Neural cell (in vitro differentiated cells): ENCODE data around the gene ADCY5. TPM values are rescaled to one million over a fixed set of nuclear protein-coding genes. Genes with fewer than 3 reads are reported as not detected.

Experiments
- H2AFZ ChIP-seq: fragments of 200-600, 300-800 bp; sonication (generic), shearing (Covaris generic); 2 replicates; pipeline ENCODE4 v1.6.0; 2014; ENCODE audit warnings: low read depth, mild to moderate bottlenecking, antibody characterized with exemption, low read length, moderate library complexity
- H3F3A ChIP-seq: fragments of 200-600 bp; shearing (Covaris generic); 2 replicates; pipeline ENCODE4 v1.6.1; 2016; ENCODE audit warnings: mild to moderate bottlenecking, moderate library complexity, mixed read lengths, antibody characterized with exemption, low read length; ENCODE audit not compliant: insufficient read depth, poor library complexity, severe bottlenecking
- H3K27ac ChIP-seq: fragments of 200-600, 300-800 bp; sonication (generic), shearing (Covaris generic); 2 replicates; pipeline ENCODE4 v1.5.1; 2014; ENCODE audit warnings: mild to moderate bottlenecking, low read length, moderate library complexity
- H3K27me3 ChIP-seq: fragments of 300-800, 200-600 bp; sonication (generic), shearing (Covaris generic); 2 replicates; pipeline ENCODE4 v1.6.0; 2014; ENCODE audit warnings: mild to moderate bottlenecking, low read depth, low read length, moderate library complexity; ENCODE audit not compliant: insufficient read depth
- H3K36me3 ChIP-seq: fragments of 300-800, 200-600 bp; sonication (generic), shearing (Covaris generic); 2 replicates; pipeline ENCODE4 v1.5.1; 2014; ENCODE audit warnings: mild to moderate bottlenecking, antibody characterized with exemption, low read length, moderate library complexity; ENCODE audit not compliant: insufficient read depth
- H3K4me2 ChIP-seq: fragments of 300-800, 200-600 bp; sonication (generic), shearing (Covaris generic); 2 replicates; pipeline ENCODE4 v1.6.0; 2014; ENCODE audit warnings: mild to moderate bottlenecking, low read length
- H3K4me3 ChIP-seq: fragments of 300-800, 200-600 bp; sonication (generic), shearing (Covaris generic); 2 replicates; pipeline ENCODE4 v1.5.1; 2014; ENCODE audit warnings: mild to moderate bottlenecking, low read length, moderate library complexity
- H3K79me2 ChIP-seq: fragments of 200-600 bp; shearing (Covaris generic); replicated peaks from 2 replicates; pipeline ENCODE4 v1.6.0; 2014; ENCODE audit warnings: mild to moderate bottlenecking, low read length, moderate library complexity; ENCODE audit not compliant: insufficient read depth
- H3K9ac ChIP-seq: fragments of 300-800, 200-600 bp; sonication (generic), shearing (Covaris generic); 2 replicates; pipeline ENCODE4 v1.6.1; 2016; ENCODE audit warnings: mild to moderate bottlenecking, low read length, mixed read lengths
- H3K9me2 ChIP-seq: fragments of 200-600 bp; shearing (Covaris generic); 2 replicates; pipeline ENCODE4 v1.6.1; 2016; ENCODE audit warnings: mild to moderate bottlenecking, low read length, mixed read lengths; ENCODE audit not compliant: insufficient read depth
- H3K9me3 ChIP-seq: fragments of 200-600, 300-800 bp; sonication (generic), shearing (Covaris generic); 2 replicates; pipeline ENCODE4 v1.6.1; 2016; ENCODE audit warnings: mild to moderate bottlenecking, mixed run types, low read length, moderate library complexity, mixed read lengths
- H4K20me1 ChIP-seq: fragments of 200-600 bp; shearing (Covaris generic); 2 replicates; pipeline ENCODE4 v1.6.1; 2016; ENCODE audit warnings: mild to moderate bottlenecking, mixed run types; ENCODE audit not compliant: insufficient read depth
- CTCF ChIP-seq: fragments of 450-650 bp; IDR thresholded peaks from 2 replicates; pipeline ENCODE4 v1.5.1; 2014; ENCODE audit warnings: antibody characterized with exemption, mild to moderate bottlenecking, moderate library complexity; ENCODE audit not compliant: poor library complexity, severe bottlenecking
- EP300 ChIP-seq: fragments of 450-650 bp; conservative IDR thresholded peaks from 2 replicates; pipeline ENCODE4 v1.6.1; 2014; ENCODE audit warnings: antibody characterized with exemption, mild to moderate bottlenecking, moderate library complexity; ENCODE audit not compliant: poor library complexity, severe bottlenecking
- EZH2 ChIP-seq: fragments of 200-600, 300-800 bp; shearing (Covaris generic), sonication (generic); IDR thresholded peaks from 2 replicates; pipeline ENCODE4 v1.6.1; 2014; ENCODE audit warnings: antibody characterized with exemption, low read length, borderline replicate concordance, mild to moderate bottlenecking; ENCODE audit not compliant: insufficient read depth, poor library complexity, severe bottlenecking
- MXI1 ChIP-seq: fragments of 450-650 bp; conservative IDR thresholded peaks from 2 replicates; pipeline ENCODE4 v1.6.1; 2014; ENCODE audit warnings: antibody characterized with exemption, mild to moderate bottlenecking; ENCODE audit not compliant: poor library complexity, severe bottlenecking
- POLR2AphosphoS5 ChIP-seq: IDR thresholded peaks from 2 replicates; pipeline ENCODE4 v1.6.1; 2012
- RAD21 ChIP-seq: fragments of 450-650 bp; conservative IDR thresholded peaks from 2 replicates; pipeline ENCODE4 v1.6.1; 2014; ENCODE audit warnings: antibody characterized with exemption, mild to moderate bottlenecking, moderate library complexity
- SMC3 ChIP-seq: fragments of 450-650 bp; conservative IDR thresholded peaks from 2 replicates; pipeline ENCODE4 v1.6.1; 2014; ENCODE audit warnings: antibody characterized with exemption, mild to moderate bottlenecking, moderate library complexity; ENCODE audit not compliant: poor library complexity
- TAF1 ChIP-seq: IDR thresholded peaks from 2 replicates; pipeline ENCODE4 v1.6.1; 2012; ENCODE audit warnings: low read depth
- polyA plus RNA-seq: library from polyadenylated mRNA; depleted of rRNA; stranded (reverse); fragments of >200 nt; gene quantifications from 2 replicates; pipeline ENCODE4 v1.2.3, GENCODE V29; 2014
- TF ChIP-seq, protein P1 (sequence below): IDR thresholded peaks from 2 replicates; pipeline ENCODE4 v1.6.1; 2012; ENCODE audit warnings: borderline replicate concordance

The ADCY5 gene
- polyA plus RNA-seq, 1 donor from 2014 or later = 7.7 TPM

DNA sequence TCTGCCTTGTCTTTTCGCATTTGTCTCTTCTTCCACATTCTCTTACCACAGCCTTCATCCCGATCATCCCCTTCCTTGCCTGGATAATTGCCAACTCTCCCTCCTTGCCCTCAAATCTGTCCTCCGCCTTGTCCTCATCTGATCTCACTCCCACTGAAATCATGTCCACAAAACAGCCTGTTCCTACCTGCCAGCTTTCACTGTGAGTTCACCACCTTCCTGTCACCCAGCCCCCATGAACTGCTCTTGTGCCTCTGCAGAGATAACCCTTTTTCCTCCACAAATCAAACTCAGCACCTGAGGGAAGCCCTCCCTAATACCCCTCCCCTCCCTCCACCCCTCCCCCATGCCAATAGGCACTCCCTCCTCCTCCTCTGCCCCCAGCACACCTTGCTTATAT is 4.8 kb upstream of the ADCY5 start:
- H3K36me3 ChIP-seq = no peaks in the 10 kb centered on the region
- H3K4me3 ChIP-seq = no peak overlapping the region
- no peaks in the 10 kb centered on the region for H3K9me3 ChIP-seq
- no peak overlapping the region for H3K27ac ChIP-seq
- no peak overlapping the region for H3K9ac ChIP-seq
- no peaks in the 10 kb centered on the region for H3K9me2 ChIP-seq
- no peaks in the 10 kb centered on the region for H4K20me1 ChIP-seq
- H3F3A ChIP-seq = no peaks in the 10 kb centered on the region
- no peak overlapping the region for H2AFZ ChIP-seq
- no peak for TF ChIP-seq EZH2
- no peak for TF ChIP-seq CTCF
- TF ChIP-seq, protein P1, sequence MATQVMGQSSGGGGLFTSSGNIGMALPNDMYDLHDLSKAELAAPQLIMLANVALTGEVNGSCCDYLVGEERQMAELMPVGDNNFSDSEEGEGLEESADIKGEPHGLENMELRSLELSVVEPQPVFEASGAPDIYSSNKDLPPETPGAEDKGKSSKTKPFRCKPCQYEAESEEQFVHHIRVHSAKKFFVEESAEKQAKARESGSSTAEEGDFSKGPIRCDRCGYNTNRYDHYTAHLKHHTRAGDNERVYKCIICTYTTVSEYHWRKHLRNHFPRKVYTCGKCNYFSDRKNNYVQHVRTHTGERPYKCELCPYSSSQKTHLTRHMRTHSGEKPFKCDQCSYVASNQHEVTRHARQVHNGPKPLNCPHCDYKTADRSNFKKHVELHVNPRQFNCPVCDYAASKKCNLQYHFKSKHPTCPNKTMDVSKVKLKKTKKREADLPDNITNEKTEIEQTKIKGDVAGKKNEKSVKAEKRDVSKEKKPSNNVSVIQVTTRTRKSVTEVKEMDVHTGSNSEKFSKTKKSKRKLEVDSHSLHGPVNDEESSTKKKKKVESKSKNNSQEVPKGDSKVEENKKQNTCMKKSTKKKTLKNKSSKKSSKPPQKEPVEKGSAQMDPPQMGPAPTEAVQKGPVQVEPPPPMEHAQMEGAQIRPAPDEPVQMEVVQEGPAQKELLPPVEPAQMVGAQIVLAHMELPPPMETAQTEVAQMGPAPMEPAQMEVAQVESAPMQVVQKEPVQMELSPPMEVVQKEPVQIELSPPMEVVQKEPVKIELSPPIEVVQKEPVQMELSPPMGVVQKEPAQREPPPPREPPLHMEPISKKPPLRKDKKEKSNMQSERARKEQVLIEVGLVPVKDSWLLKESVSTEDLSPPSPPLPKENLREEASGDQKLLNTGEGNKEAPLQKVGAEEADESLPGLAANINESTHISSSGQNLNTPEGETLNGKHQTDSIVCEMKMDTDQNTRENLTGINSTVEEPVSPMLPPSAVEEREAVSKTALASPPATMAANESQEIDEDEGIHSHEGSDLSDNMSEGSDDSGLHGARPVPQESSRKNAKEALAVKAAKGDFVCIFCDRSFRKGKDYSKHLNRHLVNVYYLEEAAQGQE = no peak
- TF ChIP-seq MXI1 = no peak
- TF ChIP-seq POLR2AphosphoS5 = no peak
- TF ChIP-seq TAF1 = no peak
- TF ChIP-seq EP300 = no peak
- no peak for TF ChIP-seq SMC3
- TF ChIP-seq RAD21 = no peak
- H3K27me3 ChIP-seq = peaks cover 16% of the 10 kb centered on the region
- no peaks in the 10 kb centered on the region for H3K79me2 ChIP-seq
- H3K4me2 ChIP-seq = no peak overlapping the region

DNA sequence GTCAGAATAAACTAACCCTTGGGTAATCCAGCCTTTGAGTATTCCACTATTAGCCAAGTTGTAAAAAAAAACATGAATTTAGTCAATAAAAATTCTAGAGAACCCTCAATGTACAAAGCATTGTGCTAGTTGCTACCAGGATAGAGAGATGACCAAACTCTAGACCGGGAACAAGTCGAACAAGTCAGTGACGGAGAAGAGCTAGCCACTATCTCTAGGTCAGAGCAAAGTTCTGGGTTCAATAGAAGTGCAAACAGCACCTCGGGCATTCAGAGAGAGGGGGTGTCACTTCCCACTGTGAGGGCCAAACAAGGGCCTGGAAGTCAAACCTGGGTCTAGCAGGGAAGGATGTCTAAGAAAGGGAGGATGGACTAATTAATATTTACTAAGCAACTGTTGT is 2.3 kb upstream of the ADCY5 start:
- no peak overlapping the region for H3K4me3 ChIP-seq
- H3K27ac ChIP-seq = no peak overlapping the region
- H3K9me3 ChIP-seq = no peaks in the 10 kb centered on the region
- H3K79me2 ChIP-seq = peaks cover 4% of the 10 kb centered on the region
- H2AFZ ChIP-seq = no peak overlapping the region
- H3K27me3 ChIP-seq = peaks cover 27% of the 10 kb centered on the region
- H3K4me2 ChIP-seq = no peak overlapping the region
- TF ChIP-seq POLR2AphosphoS5 (no peak), MXI1 (no peak)
- TF ChIP-seq, protein P1 = no peak
- no peak overlapping the region for H3K9ac ChIP-seq
- no peaks in the 10 kb centered on the region for H4K20me1 ChIP-seq
- H3K36me3 ChIP-seq = no peaks in the 10 kb centered on the region
- H3K9me2 ChIP-seq = no peaks in the 10 kb centered on the region
- no peaks in the 10 kb centered on the region for H3F3A ChIP-seq
